ENCODE results near the gene ERRFI1.

ERRFI1 gene

DNA sequence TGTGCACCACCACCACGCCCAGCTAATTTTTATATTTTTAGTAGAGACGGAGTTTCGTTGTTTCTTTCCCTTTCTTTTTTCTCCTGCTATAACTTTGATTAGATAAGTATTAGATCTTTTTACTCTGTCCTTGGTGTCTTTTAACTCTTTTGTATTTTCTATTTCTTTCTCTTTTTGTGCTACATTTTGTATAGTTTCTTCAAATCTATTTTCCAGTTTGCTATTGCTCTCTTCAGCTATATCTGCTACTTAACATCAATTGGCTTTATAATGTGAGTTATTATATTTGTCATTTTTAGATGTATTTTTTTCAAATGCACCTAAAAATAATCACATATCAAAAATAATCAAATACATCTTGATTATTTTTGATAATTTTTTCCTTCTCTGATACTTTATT is 16.0 kb upstream of the ERRFI1 start:
- no peak for DNase-seq (ENCODE audit: low read depth)
- TF ChIP-seq, protein P1, sequence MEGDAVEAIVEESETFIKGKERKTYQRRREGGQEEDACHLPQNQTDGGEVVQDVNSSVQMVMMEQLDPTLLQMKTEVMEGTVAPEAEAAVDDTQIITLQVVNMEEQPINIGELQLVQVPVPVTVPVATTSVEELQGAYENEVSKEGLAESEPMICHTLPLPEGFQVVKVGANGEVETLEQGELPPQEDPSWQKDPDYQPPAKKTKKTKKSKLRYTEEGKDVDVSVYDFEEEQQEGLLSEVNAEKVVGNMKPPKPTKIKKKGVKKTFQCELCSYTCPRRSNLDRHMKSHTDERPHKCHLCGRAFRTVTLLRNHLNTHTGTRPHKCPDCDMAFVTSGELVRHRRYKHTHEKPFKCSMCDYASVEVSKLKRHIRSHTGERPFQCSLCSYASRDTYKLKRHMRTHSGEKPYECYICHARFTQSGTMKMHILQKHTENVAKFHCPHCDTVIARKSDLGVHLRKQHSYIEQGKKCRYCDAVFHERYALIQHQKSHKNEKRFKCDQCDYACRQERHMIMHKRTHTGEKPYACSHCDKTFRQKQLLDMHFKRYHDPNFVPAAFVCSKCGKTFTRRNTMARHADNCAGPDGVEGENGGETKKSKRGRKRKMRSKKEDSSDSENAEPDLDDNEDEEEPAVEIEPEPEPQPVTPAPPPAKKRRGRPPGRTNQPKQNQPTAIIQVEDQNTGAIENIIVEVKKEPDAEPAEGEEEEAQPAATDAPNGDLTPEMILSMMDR (conservative IDR thresholded peaks at IDR 0.05; ENCODE audit: low read depth, low read length): no peak

DNA sequence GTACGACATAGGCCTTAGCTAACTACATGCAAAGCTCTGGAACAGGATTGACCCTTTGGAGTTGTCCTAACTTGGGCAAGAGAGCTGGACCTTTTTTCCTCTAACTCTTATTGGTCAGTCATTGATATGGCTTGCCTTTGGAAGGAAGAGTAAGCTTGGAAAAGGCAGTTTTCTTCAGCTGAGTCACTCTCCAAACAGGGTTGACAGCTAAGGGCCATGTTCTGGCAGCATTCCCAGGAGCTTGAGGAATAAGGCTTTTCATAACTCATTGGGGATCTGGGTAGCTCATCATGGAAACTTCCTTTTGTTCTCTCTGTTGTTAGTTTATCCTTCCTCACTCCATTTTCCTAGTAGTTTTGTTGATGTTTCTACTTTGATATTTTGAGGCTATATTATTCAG is 14.5 kb upstream of the ERRFI1 start:
- peak; percentile 89 for DNase-seq (ENCODE audit: low read depth)

More for the DNA sequence above, 16.0 kb upstream of the ERRFI1 start:
- H3K4me3 ChIP-seq (ENCODE audit: low read length): no peak overlapping the region

GRCh38 chr1:8039071-8039470 is 13.0 kb upstream of the ERRFI1 start:
- no peak overlapping the region for H3K4me3 ChIP-seq (ENCODE audit: low read length)
- TF ChIP-seq, protein P1 (conservative IDR thresholded peaks at IDR 0.05; ENCODE audit: low read depth, low read length): no peak
- DNase-seq (ENCODE audit: low read depth): no peak

More for the DNA sequence above, 14.5 kb upstream of the ERRFI1 start:
- TF ChIP-seq, protein P1 (conservative IDR thresholded peaks at IDR 0.05; ENCODE audit: low read depth, low read length): no peak
- H3K4me3 ChIP-seq (ENCODE audit: low read length): no peak overlapping the region

DNA sequence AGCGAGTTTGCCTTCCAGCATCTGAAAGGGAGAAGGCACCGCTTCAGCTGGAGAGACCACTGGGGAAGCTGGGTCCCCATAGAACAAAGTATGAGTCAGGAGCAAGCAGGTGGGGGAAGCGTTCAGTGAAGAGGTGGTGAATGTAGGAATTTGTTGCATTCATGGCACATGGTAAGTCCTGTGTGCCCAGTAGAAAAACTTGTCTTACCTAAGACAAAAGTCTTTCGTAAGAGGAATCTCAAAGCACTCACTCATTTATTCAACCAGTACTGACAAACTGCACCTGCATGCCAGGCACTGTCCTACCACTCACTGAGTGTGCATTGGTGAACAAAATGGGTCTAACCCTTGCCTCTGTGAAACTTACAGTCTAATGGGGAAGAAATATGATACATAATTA is 9.2 kb upstream of the ERRFI1 start:
- DNase-seq (ENCODE audit: low read depth): no peak
- no peak overlapping the region for H3K4me3 ChIP-seq (ENCODE audit: low read length)
- TF ChIP-seq, protein P1 (conservative IDR thresholded peaks at IDR 0.05; ENCODE audit: low read depth, low read length): no peak

GRCh38 chr1:8033322-8033721 is 7.2 kb upstream of the ERRFI1 start:
- no peak for DNase-seq (ENCODE audit: low read depth)
- TF ChIP-seq, protein P1 (conservative IDR thresholded peaks at IDR 0.05; ENCODE audit: low read depth, low read length): no peak
- no peak overlapping the region for H3K4me3 ChIP-seq (ENCODE audit: low read length)

GRCh38 chr1:8032366-8032910 is 6.3 kb upstream of the ERRFI1 start:
- DNase-seq (ENCODE audit: low read depth): no peak
- H3K4me3 ChIP-seq (ENCODE audit: low read length): no peak overlapping the region
- TF ChIP-seq, protein P1 (conservative IDR thresholded peaks at IDR 0.05; ENCODE audit: low read depth, low read length): no peak

- DNase-seq (ENCODE audit: low read depth): no peak
- no peak overlapping the region for H3K4me3 ChIP-seq (ENCODE audit: low read length)
- TF ChIP-seq, protein P1 (conservative IDR thresholded peaks at IDR 0.05; ENCODE audit: low read depth, low read length): peak; percentile 60
These were observed 5.2 kb upstream of the ERRFI1 start for GRCh38 chr1:8031176-8031785.

All from retinal pigment epithelial cell (primary cell).